ENCODE data around the gene TCFL5.

DNA sequence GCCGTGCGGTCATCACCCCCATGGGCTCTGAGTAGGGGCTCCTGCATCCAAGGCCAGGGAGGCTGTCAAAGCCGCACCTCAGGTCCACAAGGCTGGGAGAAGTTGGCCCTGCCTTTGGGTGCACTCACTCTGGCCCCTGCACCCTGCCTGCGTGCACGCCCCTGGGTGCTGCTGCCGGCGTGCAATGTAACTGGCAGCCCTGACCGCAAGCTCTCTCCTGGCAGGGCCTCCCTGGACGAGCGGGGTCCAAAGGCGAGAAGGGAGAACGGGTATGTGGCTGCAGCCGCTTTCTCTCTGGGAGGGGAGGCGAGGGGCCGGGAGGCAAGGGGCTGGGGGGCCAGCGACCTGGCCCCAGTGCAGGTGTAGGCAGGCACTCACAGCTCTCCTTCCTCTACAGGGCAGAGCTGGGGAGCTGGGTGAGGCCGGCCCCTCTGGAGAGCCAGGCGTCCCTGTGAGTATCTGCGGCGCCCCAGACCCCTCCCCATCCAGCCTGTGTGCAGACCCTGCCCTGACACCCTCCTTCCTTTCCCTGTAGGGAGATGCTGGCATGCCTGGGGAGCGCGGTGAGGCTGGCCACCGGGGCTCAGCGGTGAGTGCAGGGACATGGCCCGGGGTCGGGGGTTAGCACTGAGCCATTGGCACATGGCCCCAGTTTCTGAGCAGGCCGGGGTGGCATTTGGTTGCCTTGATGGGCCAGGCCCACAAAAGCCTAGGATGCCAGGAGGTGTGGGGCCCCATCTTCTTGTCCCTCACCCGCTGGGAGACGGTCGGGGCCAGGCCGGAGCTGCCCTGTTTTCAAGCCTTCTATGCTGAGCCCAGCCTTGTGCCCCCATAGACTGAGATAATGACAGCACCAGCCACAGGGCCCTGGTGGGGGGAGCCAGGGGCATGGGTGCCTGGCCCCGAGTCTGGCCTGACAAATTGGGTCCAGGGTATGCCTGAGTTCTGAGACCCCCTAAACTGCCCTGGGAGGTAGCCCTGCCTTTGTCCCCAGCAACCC lies 32.1 kb downstream of the TCFL5 start:
- TF ChIP-seq, protein P1, sequence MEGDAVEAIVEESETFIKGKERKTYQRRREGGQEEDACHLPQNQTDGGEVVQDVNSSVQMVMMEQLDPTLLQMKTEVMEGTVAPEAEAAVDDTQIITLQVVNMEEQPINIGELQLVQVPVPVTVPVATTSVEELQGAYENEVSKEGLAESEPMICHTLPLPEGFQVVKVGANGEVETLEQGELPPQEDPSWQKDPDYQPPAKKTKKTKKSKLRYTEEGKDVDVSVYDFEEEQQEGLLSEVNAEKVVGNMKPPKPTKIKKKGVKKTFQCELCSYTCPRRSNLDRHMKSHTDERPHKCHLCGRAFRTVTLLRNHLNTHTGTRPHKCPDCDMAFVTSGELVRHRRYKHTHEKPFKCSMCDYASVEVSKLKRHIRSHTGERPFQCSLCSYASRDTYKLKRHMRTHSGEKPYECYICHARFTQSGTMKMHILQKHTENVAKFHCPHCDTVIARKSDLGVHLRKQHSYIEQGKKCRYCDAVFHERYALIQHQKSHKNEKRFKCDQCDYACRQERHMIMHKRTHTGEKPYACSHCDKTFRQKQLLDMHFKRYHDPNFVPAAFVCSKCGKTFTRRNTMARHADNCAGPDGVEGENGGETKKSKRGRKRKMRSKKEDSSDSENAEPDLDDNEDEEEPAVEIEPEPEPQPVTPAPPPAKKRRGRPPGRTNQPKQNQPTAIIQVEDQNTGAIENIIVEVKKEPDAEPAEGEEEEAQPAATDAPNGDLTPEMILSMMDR (IDR thresholded peaks at IDR 0.05) = no peak
- TF ChIP-seq POLR2A (IDR thresholded peaks at IDR 0.05) = no peak
